ENCODE measurements around the gene LPP. TPM values are rescaled to one million over a fixed set of nuclear protein-coding genes. Genes with fewer than 3 reads are reported as not detected.

Gene LPP
- total RNA-seq, 1 donor: 92.1 TPM

DNA sequence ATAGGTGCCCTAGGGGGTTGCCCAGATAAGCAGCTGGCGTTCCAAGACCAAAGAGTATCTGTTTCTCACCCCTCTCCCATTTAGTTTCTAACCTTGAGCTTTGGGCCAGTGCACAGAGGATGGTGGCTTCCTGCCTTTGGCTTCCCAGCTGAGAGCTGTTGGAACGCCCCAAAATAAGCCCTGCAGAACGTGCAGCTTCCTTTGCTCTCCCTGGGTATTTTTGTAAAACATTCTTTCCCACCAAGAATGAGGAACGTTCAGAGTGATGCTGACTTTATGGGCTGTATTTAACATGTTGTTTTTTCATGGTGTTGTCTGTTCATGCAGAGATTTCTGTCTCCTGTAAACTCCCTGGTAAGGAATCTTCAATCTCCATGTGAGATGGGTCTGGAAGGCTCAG, 63.8 kb downstream of the LPP start:
- H3K4me3 ChIP-seq (ENCODE audit: low read depth, low read length): no peak overlapping the region
- no peak for TF ChIP-seq CTCF (IDR thresholded peaks at IDR 0.05; ENCODE audit: insufficient read depth, low read length)
- no peak for DNase-seq (ENCODE audit: low read depth)

DNA sequence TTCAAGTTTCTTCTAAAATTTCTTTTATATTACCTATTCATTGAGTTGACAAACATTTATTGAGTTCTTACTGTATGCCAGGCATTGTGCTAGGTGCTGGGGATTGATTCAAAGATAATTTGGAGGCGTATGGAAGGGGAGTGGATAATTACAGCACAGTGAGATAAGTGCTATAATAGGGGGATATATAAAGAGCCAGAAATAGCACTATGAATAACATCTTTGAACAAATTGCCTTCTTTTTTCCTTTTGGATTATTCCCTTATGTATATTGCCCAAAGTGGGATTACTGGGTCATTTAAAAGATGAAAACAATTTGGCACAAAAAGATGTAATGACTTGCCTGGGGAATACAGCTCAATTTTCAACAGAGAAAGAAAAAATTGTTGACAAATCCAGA, 64.6 kb downstream of the LPP start:
- DNase-seq (ENCODE audit: low read depth): no peak
- no peak overlapping the region for H3K4me3 ChIP-seq (ENCODE audit: low read depth, low read length)
- TF ChIP-seq CTCF (IDR thresholded peaks at IDR 0.05; ENCODE audit: insufficient read depth, low read length): no peak

DNA sequence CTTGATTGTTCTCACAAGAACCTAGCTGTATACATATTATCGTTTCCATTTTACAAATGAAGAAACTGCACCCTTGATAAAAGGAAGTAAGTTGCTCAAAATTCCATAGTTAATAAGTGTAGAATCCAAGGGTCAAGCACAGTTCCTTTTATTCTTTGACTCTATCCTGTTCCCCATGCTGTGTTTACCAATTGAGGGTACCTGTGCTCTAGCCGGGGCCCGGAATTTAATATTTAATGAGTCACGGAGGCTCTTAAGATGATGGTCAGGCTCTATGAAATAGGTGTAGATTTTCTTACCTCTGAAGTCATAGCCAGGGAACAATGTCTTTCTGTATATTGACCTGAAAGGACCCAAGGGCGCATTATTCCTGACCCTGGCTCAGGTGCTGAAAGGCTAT, 65.2 kb downstream of the LPP start:
- no peak for TF ChIP-seq CTCF (IDR thresholded peaks at IDR 0.05; ENCODE audit: insufficient read depth, low read length)
- DNase-seq (ENCODE audit: low read depth): no peak
- H3K4me3 ChIP-seq (ENCODE audit: low read depth, low read length): no peak overlapping the region

DNA sequence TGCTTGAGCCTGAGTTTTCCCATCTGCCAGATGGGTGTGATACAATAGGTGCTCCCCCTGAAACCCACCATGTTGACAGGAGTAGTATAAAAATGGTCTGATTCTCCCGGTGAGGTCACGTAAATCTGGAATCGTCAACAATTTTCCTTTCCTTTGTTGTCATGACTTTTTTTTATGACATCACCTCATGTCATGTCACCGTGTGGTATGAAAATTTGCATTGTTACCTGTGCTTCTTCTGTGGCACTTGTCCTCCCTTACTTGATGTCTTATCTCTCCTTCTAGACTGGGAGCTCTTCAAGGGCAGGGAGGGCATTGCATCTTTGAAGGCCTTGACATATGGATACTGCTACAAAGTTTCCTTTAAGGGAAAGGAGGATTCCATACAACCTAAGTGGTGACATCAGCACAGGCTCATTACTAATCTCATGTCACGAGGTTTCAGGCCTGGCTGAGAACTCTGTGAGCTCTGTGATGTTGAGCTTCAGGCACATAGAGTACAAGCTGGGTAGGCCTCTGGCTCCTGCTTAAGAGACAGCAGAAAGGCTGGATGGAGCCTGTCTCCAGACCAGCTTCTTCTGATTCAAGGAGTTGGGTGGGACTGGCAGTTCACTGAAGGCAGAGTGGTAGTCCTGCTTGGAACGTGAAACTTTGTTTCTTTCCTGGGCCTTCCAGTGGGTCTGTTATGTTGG, 66.3 kb downstream of the LPP start:
- DNase-seq (ENCODE audit: low read depth): peak; percentile 52
- no peak for TF ChIP-seq CTCF (IDR thresholded peaks at IDR 0.05; ENCODE audit: insufficient read depth, low read length)

DNA sequence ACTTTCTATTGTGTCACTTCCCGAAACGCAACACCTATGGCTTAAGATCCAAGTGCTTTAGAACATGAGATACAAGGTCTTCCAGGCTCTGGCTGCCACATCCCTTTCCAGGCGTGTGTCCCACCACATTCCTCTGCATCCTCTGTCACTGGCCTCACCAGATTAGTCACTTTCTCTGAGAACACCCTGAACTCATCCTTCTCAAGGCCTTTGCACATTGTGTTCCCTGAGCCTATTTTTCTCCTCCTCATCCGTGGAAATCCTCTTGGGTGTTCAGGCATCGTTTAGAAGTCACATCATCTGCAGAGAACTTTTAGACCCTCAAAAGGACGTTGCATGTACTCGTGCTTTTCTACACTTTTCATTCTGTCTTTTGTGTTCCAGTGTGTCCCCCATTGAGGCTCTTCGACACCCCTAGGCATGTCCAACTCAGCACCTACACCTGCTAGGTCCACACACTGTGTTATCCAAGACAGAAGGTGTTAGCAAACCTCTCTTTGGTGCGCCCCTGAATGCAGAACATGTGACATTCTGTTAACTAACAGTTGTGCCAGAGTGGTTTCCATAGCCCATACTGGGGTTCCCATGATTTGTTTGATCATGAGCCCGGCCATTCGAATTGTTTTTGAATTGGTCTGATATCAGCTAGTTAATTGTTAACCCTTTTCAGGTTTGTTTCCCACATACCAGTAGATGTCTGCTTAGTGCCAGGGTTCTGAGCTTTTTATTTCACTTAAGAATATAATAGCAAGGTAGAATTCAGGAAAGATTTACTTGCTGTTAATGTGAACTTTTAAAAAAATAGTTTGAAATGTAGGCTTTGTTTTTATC, 67.2 kb downstream of the LPP start:
- no peak for TF ChIP-seq CTCF (IDR thresholded peaks at IDR 0.05; ENCODE audit: insufficient read depth, low read length)
- no peak overlapping the region for H3K4me3 ChIP-seq (ENCODE audit: low read depth, low read length)
- no peak for DNase-seq (ENCODE audit: low read depth)

More for the DNA sequence above, 66.3 kb downstream of the LPP start:
- no peak overlapping the region for H3K4me3 ChIP-seq (ENCODE audit: low read depth, low read length)

DNA sequence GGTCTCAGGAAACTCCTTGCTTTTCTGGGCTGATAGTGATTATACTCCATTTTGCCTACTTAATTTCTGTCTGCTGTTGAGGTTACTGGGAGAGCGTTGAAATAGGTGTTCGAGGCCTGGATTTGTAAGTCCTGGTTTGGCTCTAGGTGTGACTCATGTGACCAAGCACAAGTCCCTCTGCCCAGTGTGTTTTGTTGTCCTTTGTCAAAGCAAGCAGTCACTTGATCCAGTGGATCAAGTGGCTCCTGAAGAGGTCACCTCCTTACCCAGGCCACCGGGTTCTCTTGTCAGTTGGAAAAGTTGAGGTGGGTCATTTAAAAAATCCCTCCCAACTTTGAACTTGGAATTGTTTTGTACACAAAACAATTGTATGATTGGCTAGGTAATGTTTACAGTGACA, 70.0 kb downstream of the LPP start:
- TF ChIP-seq CTCF (IDR thresholded peaks at IDR 0.05; ENCODE audit: insufficient read depth, low read length): no peak
- DNase-seq (ENCODE audit: low read depth): no peak
- H3K4me3 ChIP-seq (ENCODE audit: low read depth, low read length): no peak overlapping the region

Data from fibroblast of the aortic adventitia (primary cell).